ENCODE data around the gene DIP2C. TPM values are rescaled to one million over a fixed set of nuclear protein-coding genes. Genes with fewer than 3 reads are reported as not detected.
"Not testable (repeated sequence)": the region's sequence is repeated elsewhere in the genome, so short reads cannot be mapped to it uniquely, and the experiment has no call there.

The DIP2C gene
- total RNA-seq, 2 donors from 2014 or later = 9.6 to 11.9 TPM

GRCh38 chr10:480928-481552, 208.4 kb downstream of the DIP2C start:
- WGBS, 2 donors = 58 to 61% methylated on average over 8 to 17 of the region's 17 CpGs
- H3K27me3 ChIP-seq = no peaks in the 10 kb centered on the region
- peak overlapping the region in 1 of 4 donors; percentile 17 for H3K27ac ChIP-seq
- ATAC-seq (peak; percentile 43), DNase-seq (peak; percentile 39 to 70 (median 63))
- TF ChIP-seq POLR2A (IDR thresholded peaks at IDR 0.05) = no peak
- TF ChIP-seq CTCF (IDR thresholded peaks at IDR 0.05) = no peak
- no peak overlapping the region for H3K4me3 ChIP-seq
- no peaks in the 10 kb centered on the region for H3K36me3 ChIP-seq (replicated peaks in 1 of 2; ENCODE audit: insufficient read depth in 1 of 2, low read depth in 2 of 2)
- H3K9me3 ChIP-seq = no peaks in the 10 kb centered on the region
- intact Hi-C loops (cut with DNase I) = no loop called here
- peaks cover 14% of the 10 kb centered on the region for H3K4me1 ChIP-seq

GRCh38 chr10:480498-480927, 209.0 kb downstream of the DIP2C start:
- ATAC-seq = no peak

GRCh38 chr10:479706-480497, 209.6 kb downstream of the DIP2C start:
- ATAC-seq; H3K4me1 ChIP-seq; H3K27me3 ChIP-seq; DNase-seq; intact Hi-C loops (cut with DNase I); H3K27ac ChIP-seq; H3K36me3 ChIP-seq (replicated peaks in 1 of 2; ENCODE audit: insufficient read depth in 1 of 2, low read depth in 2 of 2); H3K9me3 ChIP-seq; H3K4me3 ChIP-seq: not testable (repeated sequence)
- WGBS, 2 donors = 91 to 92% methylated on average over 26 to 33 of the region's 33 CpGs

More at GRCh38 chr10:480498-480927, 209.0 kb downstream of the DIP2C start:
- H3K36me3 ChIP-seq (replicated peaks in 1 of 2; ENCODE audit: insufficient read depth in 1 of 2, low read depth in 2 of 2) = no peaks in the 10 kb centered on the region
- WGBS, 2 donors = 92 to 93% methylated on average over 23 of the region's 23 CpGs
- TF ChIP-seq CTCF (IDR thresholded peaks at IDR 0.05) (no peak), POLR2A (IDR thresholded peaks at IDR 0.05) (no peak)
- intact Hi-C loops (cut with DNase I) = no loop called here
- no peaks in the 10 kb centered on the region for H3K9me3 ChIP-seq
- peaks cover 8% of the 10 kb centered on the region for H3K4me1 ChIP-seq
- H3K4me3 ChIP-seq = no peak overlapping the region
- DNase-seq = no peak
- H3K27ac ChIP-seq = peak overlapping the region in 1 of 4 donors; percentile 17
- H3K27me3 ChIP-seq = no peaks in the 10 kb centered on the region

- no peaks in the 10 kb centered on the region for H3K9me3 ChIP-seq
- H3K27me3 ChIP-seq = no peaks in the 10 kb centered on the region
- WGBS, 2 donors = 90 to 94% methylated on average over 21 of the region's 21 CpGs
- peaks cover 7% of the 10 kb centered on the region for H3K4me1 ChIP-seq
- H3K27ac ChIP-seq = no peak overlapping the region
- ATAC-seq (no peak), DNase-seq (no peak)
- intact Hi-C loops (cut with DNase I) = no loop called here
- TF ChIP-seq POLR2A (IDR thresholded peaks at IDR 0.05) (no peak), CTCF (IDR thresholded peaks at IDR 0.05) (no peak)
- H3K4me3 ChIP-seq = no peak overlapping the region
- H3K36me3 ChIP-seq (replicated peaks in 1 of 2; ENCODE audit: insufficient read depth in 1 of 2, low read depth in 2 of 2) = no peaks in the 10 kb centered on the region
These were observed 210.8 kb downstream of the DIP2C start for GRCh38 chr10:478471-479245.

- Histone ChIP-seq H3K27ac (no peak overlapping the region), H3K9me3 (no peaks in the 10 kb centered on the region), H3K27me3 (no peaks in the 10 kb centered on the region), H3K4me1 (peaks cover 7% of the 10 kb centered on the region), H3K36me3 (replicated peaks in 1 of 2; ENCODE audit: insufficient read depth in 1 of 2, low read depth in 2 of 2) (no peaks in the 10 kb centered on the region), H3K4me3 (no peak overlapping the region)
- intact Hi-C loops (cut with DNase I) = no loop called here
- no peak for DNase-seq
- ATAC-seq = no peak
- no peak for TF ChIP-seq POLR2A (IDR thresholded peaks at IDR 0.05)
- TF ChIP-seq CTCF (IDR thresholded peaks at IDR 0.05) = no peak
- 83 to 95% methylated on average over 2 to 3 of the region's 3 CpGs for WGBS, 2 donors
These were observed 211.8 kb downstream of the DIP2C start for GRCh38 chr10:477620-478019.
